Lower leg skin (tissue), 4 donors: ENCODE measurements around the gene FAM180A. TPM values are rescaled to one million over a fixed set of nuclear protein-coding genes. Genes with fewer than 3 reads are reported as not detected.

ENCODE experiments used
- DNase-seq, 2 donors: peaks; one replicate each; pipeline ENCODE4 v3.0.0-alpha.2; 2019; ENCODE audit warnings: low spot score in 2 of 2
- H3K4me3 ChIP-seq: fragments of 200-600 bp; sonication (generic); 2 replicates; pipeline ENCODE4 v1.5.1; 2017; ENCODE audit warnings: mild to moderate bottlenecking, low read depth; ENCODE audit not compliant: poor library complexity, severe bottlenecking
- CTCF ChIP-seq, 3 donors: fragments of 450-650 bp; IDR thresholded peaks; one replicate each; pipeline ENCODE4 v1.5.1; 2016; ENCODE audit warnings: antibody characterized with exemption in 3 of 3, mild to moderate bottlenecking in 3 of 3, moderate library complexity in 2 of 3
- POLR2A ChIP-seq, 2 donors: fragments of 450-650 bp; IDR thresholded peaks; one replicate each; pipeline ENCODE4 v1.6.1; 2016 to 2017; ENCODE audit warnings: antibody characterized with exemption in 2 of 2, mild to moderate bottlenecking in 1 of 2, moderate library complexity in 1 of 2
- WGBS, 2 donors: methylation state at CpG; one replicate each; pipeline ENCODE4 v1.1.5; 2018; 5-methylcytosine and 5-hydroxymethylcytosine counted together
- intact Hi-C: fragments of 100-400 bp; cut with DNase I; formaldehyde crosslinking; loops from one replicate; pipeline ENCODE4 v1.15.0; 2023; ENCODE audit warnings: low total_unique reads
- total RNA-seq, 4 donors: library from RNA; depleted of rRNA; stranded (reverse); fragments of >200 nt; gene quantifications; one replicate each; pipeline ENCODE4 v1.1.0, GENCODE V29; 2016

Gene FAM180A
- total RNA-seq, 4 donors from 2014 or later: 0.34 to 10.3 (median 5.6) TPM

GRCh38 chr7:135683609-135684008 is 65.0 kb downstream of the FAM180A start:
- TF ChIP-seq POLR2A (IDR thresholded peaks at IDR 0.05): no peak
- no peak for TF ChIP-seq CTCF (IDR thresholded peaks at IDR 0.05)
- DNase-seq: no peak

GRCh38 chr7:135682191-135682590 is 66.4 kb downstream of the FAM180A start:
- H3K4me3 ChIP-seq: no peak overlapping the region
- WGBS, 2 donors: 50 to 64% methylated on average over 3 of the region's 3 CpGs
- DNase-seq: no peak
- TF ChIP-seq POLR2A (IDR thresholded peaks at IDR 0.05) (no peak), CTCF (IDR thresholded peaks at IDR 0.05) (no peak)
- intact Hi-C loops: no loop called here

More at GRCh38 chr7:135683609-135684008, 65.0 kb downstream of the FAM180A start:
- no peak overlapping the region for H3K4me3 ChIP-seq
- intact Hi-C loops: no loop called here
- 40 to 55% methylated on average over 3 of the region's 3 CpGs for WGBS, 2 donors

GRCh38 chr7:135681762-135682161 is 66.9 kb downstream of the FAM180A start:
- TF ChIP-seq POLR2A (IDR thresholded peaks at IDR 0.05) (no peak), CTCF (IDR thresholded peaks at IDR 0.05) (no peak)
- no peak overlapping the region for H3K4me3 ChIP-seq
- DNase-seq: no peak
- WGBS, 2 donors: 79 to 92% methylated on average over 5 of the region's 5 CpGs
- intact Hi-C loops: no loop called here

Other genes starting within 250 kb of the FAM180A start
- gene CNOT4, start 238.7 kb downstream of the FAM180A start, total RNA-seq: 10 to 100 TPM; 13.4 to 20.4 (median 16.4) TPM
- gene NUP205, start 190.9 kb downstream of the FAM180A start, total RNA-seq: 10 to 100 TPM; 27.6 to 33.9 (median 28.8) TPM
- 10 to 100 TPM; 15.7 to 18.7 (median 16.5) TPM for gene STMP1, start 86.3 kb downstream of the FAM180A start, total RNA-seq
- 1 to 10 TPM in 1 of 4 donors, under 1 TPM in 3; 0.23 to 1.1 (median 0.49) TPM for gene SLC13A4, start 20.6 kb downstream of the FAM180A start, total RNA-seq
- gene MTPN, start 228.5 kb upstream of the FAM180A start, total RNA-seq: 10 to 100 TPM; 59.6 to 83.3 (median 71.2) TPM